Ovary (tissue), 3 donors: ENCODE data around the gene TEX28.

Experiments used
- CTCF ChIP-seq, 3 donors: fragments of 450-650 bp in 2 of 3; fragments of 200-600 bp in 1 of 3; IDR thresholded peaks; one replicate each; pipeline versions ENCODE4 v1.5.1 to v1.8.0; 2016 to 2022; ENCODE audit warnings: antibody characterized with exemption in 3 of 3, mild to moderate bottlenecking in 1 of 3
- POLR2A ChIP-seq: fragments of 450-650 bp; IDR thresholded peaks from one replicate; pipeline ENCODE4 v1.6.1; 2017; ENCODE audit warnings: antibody characterized with exemption, mild to moderate bottlenecking, moderate library complexity
- donor health status: DM: no; HTN: no; CAD: no.

GRCh38 chrX:154329294-154329693 lies 34.4 kb upstream of the TEX28 start:
- TF ChIP-seq CTCF (IDR thresholded peaks at IDR 0.05) (no peak), POLR2A (no peak)
